NCI-H146 (cell line): Measurements from ENCODE around the gene ARHGAP45.

Experiments
- DNase-seq: peaks from one replicate; lab custom pipeline; 2025; lab: John Stamatoyannopoulos, UW

ARHGAP45 gene

DNA sequence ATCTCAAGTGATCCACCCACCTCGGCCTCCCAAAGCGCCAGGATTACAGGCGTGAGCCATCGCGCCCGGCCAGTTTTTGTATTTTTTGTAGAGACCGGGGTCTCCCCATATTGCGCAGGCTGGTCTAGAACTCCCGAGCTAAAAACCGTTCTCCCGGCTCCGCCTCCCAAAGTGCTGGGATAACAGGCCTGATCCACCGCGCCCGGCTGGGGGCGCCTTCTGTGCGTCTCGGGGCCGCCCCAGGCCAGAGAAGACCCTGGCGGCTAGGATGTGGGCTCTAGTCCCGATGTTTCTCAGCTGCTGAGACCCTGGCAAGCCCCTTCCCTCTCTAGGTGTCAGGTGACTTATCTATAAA, 3.6 kb downstream of the ARHGAP45 start:
- DNase-seq, result no peak

- DNase-seq, result no peak
These were observed 4.2 kb downstream of the ARHGAP45 start for GRCh38 chr19:1070931-1071791.

DNA sequence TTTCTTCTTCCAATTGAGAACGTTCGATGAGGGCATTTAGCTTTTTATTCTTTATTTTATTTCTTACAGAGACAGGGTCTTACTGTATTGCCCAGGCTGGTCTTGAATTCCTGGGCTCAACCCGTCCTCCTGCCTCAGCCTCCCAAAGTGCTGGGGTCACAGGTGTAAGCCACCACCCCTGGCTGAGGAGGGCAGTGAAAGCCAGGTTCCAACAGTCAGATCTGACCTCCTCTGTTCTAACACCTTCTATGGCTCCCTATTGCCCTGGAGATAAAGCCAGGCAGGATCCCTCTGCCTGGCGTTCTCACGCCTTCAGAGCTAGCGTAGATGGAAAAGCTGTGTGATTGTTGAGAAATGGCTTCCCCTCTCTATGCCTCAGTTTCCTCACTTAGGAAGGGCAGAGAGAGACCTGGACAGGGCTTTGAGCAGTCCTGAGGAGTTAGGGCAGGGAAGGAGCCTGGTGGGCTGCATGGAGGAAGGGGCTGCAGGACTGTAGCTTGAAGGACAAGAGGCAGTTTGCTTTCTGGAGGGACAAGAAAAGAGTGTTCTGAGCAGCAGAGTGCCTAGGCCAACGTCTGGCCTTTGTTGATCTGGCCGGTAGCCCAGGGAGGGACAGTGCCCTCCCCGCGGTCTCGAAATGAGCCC, 5.5 kb downstream of the ARHGAP45 start:
- DNase-seq, result no peak

- no peak for DNase-seq
These were observed 6.3 kb downstream of the ARHGAP45 start for GRCh38 chr19:1073063-1073955.

GRCh38 chr19:1073956-1074517, 7.1 kb downstream of the ARHGAP45 start:
- no peak for DNase-seq

- peak; percentile 85 for DNase-seq
These were observed 7.7 kb downstream of the ARHGAP45 start for GRCh38 chr19:1074544-1075283.

GRCh38 chr19:1076046-1076386, 9.0 kb downstream of the ARHGAP45 start:
- no peak for DNase-seq

DNA sequence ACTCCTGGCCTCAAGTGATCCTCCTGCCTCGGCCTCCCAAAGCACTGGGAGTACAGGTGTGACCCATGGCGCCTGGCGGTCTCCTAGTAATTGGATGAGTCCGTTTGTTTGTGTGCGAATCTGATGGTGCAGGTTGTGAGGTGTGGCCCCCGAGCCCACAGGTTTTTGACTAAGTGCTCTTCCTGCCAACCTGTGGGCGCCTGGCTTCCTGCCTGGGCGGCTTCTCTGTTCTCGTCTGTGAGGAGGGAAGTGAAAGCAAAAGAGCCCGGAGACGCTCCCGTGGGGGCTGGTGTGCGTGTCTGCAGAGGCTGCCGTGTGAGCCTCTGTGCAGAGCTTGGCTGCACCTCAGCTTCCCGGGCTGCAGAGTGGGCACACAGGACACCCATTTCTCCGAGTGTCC, 10.0 kb downstream of the ARHGAP45 start:
- no peak for DNase-seq

DNA sequence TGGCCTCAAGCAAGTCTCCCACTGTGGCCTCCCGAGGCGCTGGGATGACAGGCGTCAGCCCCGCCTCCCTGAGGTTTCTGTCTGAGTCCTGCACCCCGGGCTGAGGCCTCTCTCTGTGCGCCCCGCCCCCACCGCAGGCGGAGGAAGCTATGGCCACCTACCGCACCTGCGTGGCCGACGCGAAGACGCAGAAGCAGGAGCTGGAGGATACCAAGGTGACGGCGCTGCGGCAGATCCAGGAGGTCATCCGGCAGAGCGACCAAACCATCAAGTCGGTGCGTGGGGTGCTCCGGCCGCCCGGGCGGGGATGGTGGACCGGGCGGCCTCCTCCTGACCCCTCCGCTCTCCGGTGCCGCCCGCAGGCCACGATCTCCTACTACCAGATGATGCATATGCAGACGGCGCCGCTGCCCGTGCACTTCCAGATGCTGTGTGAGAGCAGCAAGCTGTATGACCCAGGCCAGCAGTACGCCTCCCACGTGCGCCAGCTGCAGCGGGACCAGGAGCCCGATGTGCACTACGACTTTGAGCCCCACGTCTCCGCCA, 12.7 kb downstream of the ARHGAP45 start:
- peak; percentile 54 for DNase-seq

- no peak for DNase-seq
These were observed 13.6 kb downstream of the ARHGAP45 start for GRCh38 chr19:1080360-1081161.

DNA sequence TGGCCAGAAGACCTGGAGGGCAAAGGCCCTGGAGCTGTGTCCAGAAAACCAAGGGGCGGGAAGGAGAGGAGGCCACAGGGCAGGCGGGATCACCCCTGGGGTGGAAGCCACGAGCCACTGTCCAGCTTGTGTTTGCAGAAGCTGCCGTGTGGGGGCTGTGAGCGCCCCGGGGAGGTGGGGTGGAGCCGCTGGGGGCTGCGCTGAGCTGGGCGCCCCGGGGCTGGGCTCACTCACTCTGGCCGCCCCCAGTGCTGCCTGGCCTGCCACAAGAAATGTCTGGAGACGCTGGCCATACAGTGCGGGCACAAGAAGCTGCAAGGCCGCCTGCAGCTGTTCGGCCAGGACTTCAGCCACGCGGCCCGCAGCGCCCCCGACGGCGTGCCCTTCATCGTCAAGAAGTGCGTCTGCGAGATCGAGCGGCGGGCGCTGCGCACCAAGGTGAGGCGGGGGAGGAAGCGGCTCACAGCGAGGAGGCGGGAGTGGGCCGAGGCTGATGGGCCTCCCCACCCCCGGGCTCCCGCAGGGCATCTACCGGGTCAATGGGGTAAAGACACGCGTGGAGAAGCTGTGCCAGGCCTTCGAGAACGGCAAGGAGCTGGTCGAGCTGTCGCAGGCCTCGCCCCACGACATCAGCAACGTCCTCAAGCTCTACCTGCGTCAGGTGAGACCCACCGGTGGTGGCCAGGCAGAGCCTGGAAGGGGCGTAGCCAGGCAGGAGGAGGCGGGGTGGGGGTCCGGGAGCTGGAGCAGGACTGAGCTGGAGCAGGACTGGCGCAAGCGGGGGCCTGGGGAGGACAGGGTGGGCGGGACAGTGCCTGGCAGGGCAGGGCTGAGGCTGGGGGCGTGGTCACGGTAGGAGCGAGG, 14.6 kb downstream of the ARHGAP45 start:
- DNase-seq, result peak; percentile 65

DNA sequence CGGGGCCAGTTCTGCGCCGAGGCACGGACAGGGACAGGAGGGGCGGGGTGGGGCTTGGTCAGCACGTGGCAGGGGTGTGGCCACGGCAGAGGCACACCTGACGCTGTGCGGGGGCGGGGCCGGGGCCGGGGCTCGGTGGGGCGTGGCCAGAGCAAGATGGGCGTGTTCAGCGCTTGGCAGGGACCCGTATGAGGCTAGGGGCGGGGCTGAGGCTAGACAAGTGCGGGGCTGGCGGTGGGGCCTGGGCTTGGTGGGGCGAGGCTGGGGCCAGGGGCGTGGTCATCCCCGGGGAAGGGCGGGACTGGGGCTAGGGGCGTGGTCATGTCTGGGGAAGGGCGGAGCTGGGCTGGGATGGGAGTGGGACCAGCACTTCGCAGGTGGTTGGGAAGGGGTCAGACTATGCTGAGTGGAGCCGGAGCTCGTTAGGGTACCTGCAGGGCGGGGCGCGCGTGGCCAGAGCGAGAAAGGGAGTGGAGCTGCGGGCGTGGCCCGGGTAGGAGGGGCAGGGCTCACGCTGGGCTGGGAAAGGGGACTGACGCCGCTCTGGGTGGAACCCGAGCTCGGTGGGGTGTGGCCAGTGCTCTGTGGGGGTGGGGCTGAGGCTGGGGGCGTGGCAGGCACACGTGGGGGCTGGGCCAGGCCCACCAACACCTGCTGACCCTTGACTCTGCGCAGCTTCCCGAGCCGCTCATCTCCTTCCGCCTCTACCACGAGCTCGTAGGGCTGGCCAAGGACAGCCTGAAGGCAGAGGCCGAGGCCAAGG, 15.4 kb downstream of the ARHGAP45 start:
- DNase-seq, result peak; percentile 94

- no peak for DNase-seq
These were observed 16.2 kb downstream of the ARHGAP45 start for GRCh38 chr19:1082928-1083816.

DNA sequence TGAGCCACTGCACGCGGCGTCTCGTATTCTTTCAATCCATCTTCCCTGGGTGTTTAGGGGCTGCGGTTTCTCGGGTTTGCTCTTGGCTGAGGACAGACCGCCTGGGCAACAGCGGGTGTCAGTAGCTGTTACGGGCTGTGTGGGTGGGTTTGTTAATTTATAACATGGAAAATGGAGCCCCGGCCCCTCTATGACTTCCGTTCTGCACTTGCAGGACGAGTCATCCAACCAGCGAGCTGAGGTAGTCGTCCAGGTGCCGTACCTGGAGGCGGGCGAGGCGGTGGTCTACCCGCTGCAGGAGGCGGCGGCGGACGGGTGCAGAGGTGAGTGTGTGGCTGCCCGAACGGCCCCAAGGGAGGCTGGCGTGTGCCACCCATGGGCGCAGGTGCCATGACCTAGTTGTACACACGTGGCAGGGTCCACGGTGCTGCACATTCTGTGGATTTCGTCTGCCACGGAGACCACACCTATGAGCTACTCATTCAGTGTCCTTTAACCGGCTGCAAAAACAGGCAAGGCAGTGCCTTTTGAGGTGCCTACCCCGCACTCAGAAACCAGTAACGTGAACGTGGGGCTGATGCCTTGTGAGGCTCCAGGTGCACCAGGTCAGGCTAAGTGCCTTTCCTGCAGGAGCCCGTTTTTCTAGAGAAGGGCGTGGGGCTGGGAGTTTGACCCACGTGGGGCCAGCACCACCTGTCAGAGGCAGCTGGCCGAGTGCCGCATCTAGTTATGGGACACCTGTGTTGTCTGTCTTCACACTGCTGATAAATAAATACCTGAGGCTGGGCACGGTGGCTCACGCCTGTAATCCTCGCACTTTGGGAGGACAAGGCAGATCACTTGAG, 17.3 kb downstream of the ARHGAP45 start:
- no peak for DNase-seq

- DNase-seq, result no peak
These were observed 18.2 kb downstream of the ARHGAP45 start for GRCh38 chr19:1085053-1085658.

- no peak for DNase-seq
These were observed 18.9 kb downstream of the ARHGAP45 start for GRCh38 chr19:1085676-1086442.
